Eye (tissue), 1 donor: ENCODE data around the gene SLC38A6.
"Not testable (repeated sequence)": the region's sequence is repeated elsewhere in the genome, so short reads cannot be mapped to it uniquely, and the experiment has no call there.

Experiments used
- DNase-seq: peaks from one replicate; pipeline ENCODE4 v3.0.0-alpha.2; 2015

SLC38A6 gene

GRCh38 chr14:61063461-61063860 lies 82.4 kb downstream of the SLC38A6 start:
- DNase-seq = no peak

GRCh38 chr14:61064210-61064609 lies 83.2 kb downstream of the SLC38A6 start:
- DNase-seq = no peak

- no peak for DNase-seq
Measured at GRCh38 chr14:61064856-61065255, 83.8 kb downstream of the SLC38A6 start.

- no peak for DNase-seq
Measured at GRCh38 chr14:61065656-61066055, 84.6 kb downstream of the SLC38A6 start.

- DNase-seq = not testable (repeated sequence)
Measured at GRCh38 chr14:61072442-61072841, 91.4 kb downstream of the SLC38A6 start.

- no peak for DNase-seq
Measured at GRCh38 chr14:61074852-61075251, 93.8 kb downstream of the SLC38A6 start.

- no peak for DNase-seq
Measured at GRCh38 chr14:61076556-61076955, 95.5 kb downstream of the SLC38A6 start.

GRCh38 chr14:61077437-61077836 lies 96.4 kb downstream of the SLC38A6 start:
- DNase-seq = no peak

GRCh38 chr14:61077951-61078720 lies 97.1 kb downstream of the SLC38A6 start:
- DNase-seq = no peak

GRCh38 chr14:61080591-61081010 lies 99.6 kb downstream of the SLC38A6 start:
- DNase-seq = peak; percentile 75

GRCh38 chr14:61088081-61088480 lies 107.0 kb downstream of the SLC38A6 start:
- no peak for DNase-seq

- no peak for DNase-seq
Measured at GRCh38 chr14:61089126-61089750, 108.2 kb downstream of the SLC38A6 start.

GRCh38 chr14:61090432-61091216 lies 109.6 kb downstream of the SLC38A6 start:
- no peak for DNase-seq

GRCh38 chr14:61091657-61092273 lies 110.7 kb downstream of the SLC38A6 start:
- no peak for DNase-seq

GRCh38 chr14:61098096-61098495 lies 117.1 kb downstream of the SLC38A6 start:
- DNase-seq = not testable (repeated sequence)

GRCh38 chr14:61098721-61099120 lies 117.7 kb downstream of the SLC38A6 start:
- no peak for DNase-seq

GRCh38 chr14:61099216-61099835 lies 118.3 kb downstream of the SLC38A6 start:
- DNase-seq = no peak

- DNase-seq = no peak
Measured at GRCh38 chr14:61101803-61102548, 120.9 kb downstream of the SLC38A6 start.
